HepG2 (cell line): ENCODE data around the gene PUS7. TPM values are rescaled to one million over a fixed set of nuclear protein-coding genes. Genes with fewer than 3 reads are reported as not detected.
A peak's percentile ranks its signal among the peaks of the same experiment; 100 is the strongest.

Experiments used
- GFI1 ChIP-seq: sonication (generic); formaldehyde crosslinking; IDR thresholded peaks from 2 replicates; pipeline ENCODE4 v1.5.0; 2020; ENCODE audit warnings: missing genetic modification reagents, mild to moderate bottlenecking, borderline replicate concordance
- HES4 ChIP-seq: sonication (generic); formaldehyde crosslinking; IDR thresholded peaks from 2 replicates; pipeline ENCODE4 v1.9.0; 2021; ENCODE audit warnings: mild to moderate bottlenecking, missing genetic modification reagents, borderline replicate concordance
- HNRNPLL ChIP-seq: fragments of 200-400 bp; formaldehyde crosslinking; IDR thresholded peaks from 2 replicates; pipeline ENCODE4 v1.6.1; 2017; ENCODE audit warnings: mild to moderate bottlenecking, low read depth, low read length; ENCODE audit not compliant: poor library complexity, severe bottlenecking
- IRF9 ChIP-seq: sonication (generic); formaldehyde crosslinking; IDR thresholded peaks from 2 replicates; pipeline ENCODE4 v1.8.0; 2022; ENCODE audit warnings: missing genetic modification reagents, mild to moderate bottlenecking, borderline replicate concordance
- MEIS2 ChIP-seq: sonication (generic); formaldehyde crosslinking; IDR thresholded peaks from 2 replicates; pipeline ENCODE4 v1.9.0; 2021; ENCODE audit warnings: mild to moderate bottlenecking, missing genetic modification reagents
- MXI1 ChIP-seq: IDR thresholded peaks from 3 replicates; pipeline ENCODE4 v1.6.1; 2012; ENCODE audit warnings: low read depth, low read length, inconsistent platforms, borderline replicate concordance
- NCOA2 ChIP-seq: sonication (generic); formaldehyde crosslinking; IDR thresholded peaks from 2 replicates; pipeline ENCODE4 v1.8.0; 2022; ENCODE audit warnings: inconsistent platforms
- POLR2G ChIP-seq: fragments of 200-400 bp; formaldehyde crosslinking; IDR thresholded peaks from 2 replicates; pipeline ENCODE4 v1.6.1; 2018; ENCODE audit warnings: mild to moderate bottlenecking, low read depth, low read length, moderate library complexity
- SKI ChIP-seq: fragments of 450-650 bp; IDR thresholded peaks from one replicate; pipeline ENCODE4 v1.6.1; 2018; ENCODE audit warnings: mild to moderate bottlenecking; ENCODE audit not compliant: partially characterized antibody
- ZNF121 ChIP-seq: sonication (generic); formaldehyde crosslinking; IDR thresholded peaks from 2 replicates; pipeline ENCODE4 v1.5.0; 2020; ENCODE audit warnings: mild to moderate bottlenecking, missing genetic modification reagents
- ZNF749 ChIP-seq: sonication (generic); formaldehyde crosslinking; IDR thresholded peaks from 2 replicates; pipeline ENCODE4 v1.8.0; 2022; ENCODE audit warnings: mild to moderate bottlenecking, missing genetic modification reagents, moderate library complexity, borderline replicate concordance
- ZNF83 ChIP-seq: sonication (generic); formaldehyde crosslinking; IDR thresholded peaks from 2 replicates; pipeline ENCODE4 v1.4.0; 2020; ENCODE audit warnings: missing genetic modification reagents, mild to moderate bottlenecking, borderline replicate concordance
- polyA plus RNA-seq, 8 experiments: library from polyadenylated mRNA; depleted of rRNA in 3 of 8; stranded (reverse) in 7 of 8; unstranded in 1 of 8; fragments of >200 nt; fragmentation: Illumina TruSeq in 4 of 8; extraction: Trizol in 4 of 8; gene quantifications; 2 replicates each; pipeline versions ENCODE4 v1.2.1 to v1.2.3, GENCODE V29; 2011 to 2016; ENCODE audit warnings: low read depth in 4 of 8, missing spikeins in 1 of 8, mixed read lengths in 1 of 8; ENCODE audit not compliant: insufficient read depth in 1 of 8
- total RNA-seq, 5 experiments: library from RNA; depleted of rRNA; stranded (reverse); fragments of >200 nt; fragmentation: Illumina TruSeq; extraction: Trizol; gene quantifications; 2 replicates each; pipeline ENCODE4 v1.2.3, GENCODE V29; 2016; ENCODE audit warnings: low read depth in 1 of 5
- TF ChIP-seq, protein P1 (sequence below): sonication (generic); formaldehyde crosslinking; IDR thresholded peaks from 2 replicates; pipeline ENCODE4 v1.5.1; 2020; ENCODE audit warnings: missing genetic modification reagents, mild to moderate bottlenecking, borderline replicate concordance
- TF ChIP-seq, protein P2 (sequence below), 2 experiments: IDR thresholded peaks; 2 replicates each; pipeline ENCODE4 v1.6.1; 2011 to 2012; ENCODE audit warnings: low read length in 2 of 2, borderline replicate concordance in 1 of 2, low read depth in 1 of 2, mild to moderate bottlenecking in 1 of 2, moderate library complexity in 1 of 2
- TF ChIP-seq, protein P3 (sequence below): sonication (generic); formaldehyde crosslinking; IDR thresholded peaks from 2 replicates; pipeline ENCODE4 v1.5.0; 2020; ENCODE audit warnings: mild to moderate bottlenecking, missing genetic modification reagents, borderline replicate concordance

Gene PUS7
- total and polyA plus RNA-seq, 2 of the 13 experiments (the other 11 are each of a cell fraction or from before 2014, with no cell fraction given) = 14.4 to 41.2 TPM

DNA sequence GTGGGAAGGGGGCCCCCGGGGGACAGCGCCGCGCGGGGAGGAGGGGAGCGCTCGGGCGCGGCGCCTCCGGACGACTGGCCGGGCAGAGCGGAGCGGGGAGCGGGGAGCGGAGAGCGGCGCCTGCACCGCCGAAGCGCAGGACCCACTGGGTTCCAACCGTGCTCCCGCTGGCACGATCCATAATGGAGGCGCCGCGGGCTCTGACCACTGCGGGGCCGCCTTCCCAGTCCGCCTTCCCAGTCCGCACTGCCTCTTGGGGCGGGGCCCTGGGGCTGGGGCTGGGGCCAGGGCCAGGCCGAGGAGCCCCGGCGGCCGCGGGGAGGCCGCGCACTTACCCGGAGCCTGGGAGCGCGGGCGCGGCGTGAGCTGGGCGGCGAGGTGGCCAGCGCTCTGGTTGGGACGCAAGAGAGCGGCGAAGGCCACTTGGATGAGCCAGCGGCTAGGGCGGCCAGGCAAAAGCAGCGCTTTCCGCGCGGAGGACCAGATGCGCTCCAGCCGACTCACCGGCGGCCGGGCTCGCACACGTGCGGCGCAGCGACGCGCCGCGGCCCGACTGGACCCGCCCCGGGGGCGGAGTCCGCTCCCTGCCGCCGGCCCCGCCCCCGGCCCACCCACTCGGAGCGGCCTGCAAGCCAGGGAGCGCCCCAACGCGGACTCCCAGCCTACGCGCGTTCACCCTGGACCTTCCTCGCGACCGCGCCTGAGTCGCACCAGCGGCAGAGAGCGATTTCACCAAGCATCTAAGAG lies at the start of gene PUS7 (continued):
- 0 out of 2 replicates have a peak, but pooled peaks have one; percentile 10 for TF ChIP-seq HES4 (CRISPR knock-in tag)
- TF ChIP-seq ZNF749 (CRISPR knock-in tag) = peak; percentile 28; the same call in 1 of the 2 replicates
- TF ChIP-seq, protein P1, sequence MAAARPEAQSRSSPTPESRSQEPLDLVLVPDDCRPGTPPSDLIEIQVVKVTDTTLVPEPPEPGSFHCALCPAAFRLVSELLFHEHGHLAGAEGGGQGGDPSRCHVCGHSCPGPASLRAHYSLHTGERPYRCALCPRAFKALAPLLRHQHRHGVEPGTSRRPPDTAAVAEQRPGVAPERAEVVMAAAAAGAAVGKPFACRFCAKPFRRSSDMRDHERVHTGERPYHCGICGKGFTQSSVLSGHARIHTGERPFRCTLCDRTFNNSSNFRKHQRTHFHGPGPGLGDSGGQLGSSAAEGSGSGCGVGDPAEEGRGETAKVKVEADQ (CRISPR knock-in tag) = no peak
- peak; percentile 41; the same call in 1 of the 2 replicates for TF ChIP-seq ZNF121 (CRISPR knock-in tag)
- peak; percentile 63; the same call in 1 of the 2 replicates for TF ChIP-seq GFI1 (CRISPR knock-in tag)
- TF ChIP-seq MXI1 = peak; percentile 95; the same call in 2 of the 3 replicates
- TF ChIP-seq NCOA2 (CRISPR knock-in tag) = no peak
- TF ChIP-seq MEIS2 (CRISPR knock-in tag) = peak; percentile 80; the same call in 1 of the 2 replicates
- no peak for TF ChIP-seq SKI
- TF ChIP-seq ZNF83 = peak; percentile 15; the same call in 1 of the 2 replicates
- TF ChIP-seq IRF9 (CRISPR knock-in tag) = peak; percentile 72; the same call in 1 of the 2 replicates
- TF ChIP-seq HNRNPLL = peak; percentile 33
- TF ChIP-seq, protein P2, sequence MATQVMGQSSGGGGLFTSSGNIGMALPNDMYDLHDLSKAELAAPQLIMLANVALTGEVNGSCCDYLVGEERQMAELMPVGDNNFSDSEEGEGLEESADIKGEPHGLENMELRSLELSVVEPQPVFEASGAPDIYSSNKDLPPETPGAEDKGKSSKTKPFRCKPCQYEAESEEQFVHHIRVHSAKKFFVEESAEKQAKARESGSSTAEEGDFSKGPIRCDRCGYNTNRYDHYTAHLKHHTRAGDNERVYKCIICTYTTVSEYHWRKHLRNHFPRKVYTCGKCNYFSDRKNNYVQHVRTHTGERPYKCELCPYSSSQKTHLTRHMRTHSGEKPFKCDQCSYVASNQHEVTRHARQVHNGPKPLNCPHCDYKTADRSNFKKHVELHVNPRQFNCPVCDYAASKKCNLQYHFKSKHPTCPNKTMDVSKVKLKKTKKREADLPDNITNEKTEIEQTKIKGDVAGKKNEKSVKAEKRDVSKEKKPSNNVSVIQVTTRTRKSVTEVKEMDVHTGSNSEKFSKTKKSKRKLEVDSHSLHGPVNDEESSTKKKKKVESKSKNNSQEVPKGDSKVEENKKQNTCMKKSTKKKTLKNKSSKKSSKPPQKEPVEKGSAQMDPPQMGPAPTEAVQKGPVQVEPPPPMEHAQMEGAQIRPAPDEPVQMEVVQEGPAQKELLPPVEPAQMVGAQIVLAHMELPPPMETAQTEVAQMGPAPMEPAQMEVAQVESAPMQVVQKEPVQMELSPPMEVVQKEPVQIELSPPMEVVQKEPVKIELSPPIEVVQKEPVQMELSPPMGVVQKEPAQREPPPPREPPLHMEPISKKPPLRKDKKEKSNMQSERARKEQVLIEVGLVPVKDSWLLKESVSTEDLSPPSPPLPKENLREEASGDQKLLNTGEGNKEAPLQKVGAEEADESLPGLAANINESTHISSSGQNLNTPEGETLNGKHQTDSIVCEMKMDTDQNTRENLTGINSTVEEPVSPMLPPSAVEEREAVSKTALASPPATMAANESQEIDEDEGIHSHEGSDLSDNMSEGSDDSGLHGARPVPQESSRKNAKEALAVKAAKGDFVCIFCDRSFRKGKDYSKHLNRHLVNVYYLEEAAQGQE (IDR thresholded peaks at IDR 0.05; ENCODE audit: borderline replicate concordance in 1 of 2, low read depth in 1 of 2, low read length in 2 of 2) = peak in 1 of 2 experiments; percentile 6; a peak in 1 of 4 replicates
- TF ChIP-seq, protein P3, sequence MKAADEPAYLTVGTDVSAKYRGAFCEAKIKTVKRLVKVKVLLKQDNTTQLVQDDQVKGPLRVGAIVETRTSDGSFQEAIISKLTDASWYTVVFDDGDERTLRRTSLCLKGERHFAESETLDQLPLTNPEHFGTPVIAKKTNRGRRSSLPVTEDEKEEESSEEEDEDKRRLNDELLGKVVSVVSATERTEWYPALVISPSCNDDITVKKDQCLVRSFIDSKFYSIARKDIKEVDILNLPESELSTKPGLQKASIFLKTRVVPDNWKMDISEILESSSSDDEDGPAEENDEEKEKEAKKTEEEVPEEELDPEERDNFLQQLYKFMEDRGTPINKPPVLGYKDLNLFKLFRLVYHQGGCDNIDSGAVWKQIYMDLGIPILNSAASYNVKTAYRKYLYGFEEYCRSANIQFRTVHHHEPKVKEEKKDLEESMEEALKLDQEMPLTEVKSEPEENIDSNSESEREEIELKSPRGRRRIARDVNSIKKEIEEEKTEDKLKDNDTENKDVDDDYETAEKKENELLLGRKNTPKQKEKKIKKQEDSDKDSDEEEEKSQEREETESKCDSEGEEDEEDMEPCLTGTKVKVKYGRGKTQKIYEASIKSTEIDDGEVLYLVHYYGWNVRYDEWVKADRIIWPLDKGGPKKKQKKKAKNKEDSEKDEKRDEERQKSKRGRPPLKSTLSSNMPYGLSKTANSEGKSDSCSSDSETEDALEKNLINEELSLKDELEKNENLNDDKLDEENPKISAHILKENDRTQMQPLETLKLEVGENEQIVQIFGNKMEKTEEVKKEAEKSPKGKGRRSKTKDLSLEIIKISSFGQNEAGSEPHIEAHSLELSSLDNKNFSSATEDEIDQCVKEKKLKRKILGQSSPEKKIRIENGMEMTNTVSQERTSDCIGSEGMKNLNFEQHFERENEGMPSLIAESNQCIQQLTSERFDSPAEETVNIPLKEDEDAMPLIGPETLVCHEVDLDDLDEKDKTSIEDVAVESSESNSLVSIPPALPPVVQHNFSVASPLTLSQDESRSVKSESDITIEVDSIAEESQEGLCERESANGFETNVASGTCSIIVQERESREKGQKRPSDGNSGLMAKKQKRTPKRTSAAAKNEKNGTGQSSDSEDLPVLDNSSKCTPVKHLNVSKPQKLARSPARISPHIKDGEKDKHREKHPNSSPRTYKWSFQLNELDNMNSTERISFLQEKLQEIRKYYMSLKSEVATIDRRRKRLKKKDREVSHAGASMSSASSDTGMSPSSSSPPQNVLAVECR (CRISPR knock-in tag) = peak; percentile 85; the same call in 1 of the 2 replicates
- peak; percentile 88 for TF ChIP-seq POLR2G
